HG02943 (cell line): ENCODE data around the gene PRSS33.

Experiments used
- ATAC-seq: cut with Tn5 transposase; IDR thresholded peaks from one replicate; pipeline ENCODE4 v1.9.1; 2021; ENCODE audit warnings: mild to moderate bottlenecking, low read depth, moderate library complexity; ENCODE audit not compliant: unreplicated experiment

PRSS33 gene

DNA sequence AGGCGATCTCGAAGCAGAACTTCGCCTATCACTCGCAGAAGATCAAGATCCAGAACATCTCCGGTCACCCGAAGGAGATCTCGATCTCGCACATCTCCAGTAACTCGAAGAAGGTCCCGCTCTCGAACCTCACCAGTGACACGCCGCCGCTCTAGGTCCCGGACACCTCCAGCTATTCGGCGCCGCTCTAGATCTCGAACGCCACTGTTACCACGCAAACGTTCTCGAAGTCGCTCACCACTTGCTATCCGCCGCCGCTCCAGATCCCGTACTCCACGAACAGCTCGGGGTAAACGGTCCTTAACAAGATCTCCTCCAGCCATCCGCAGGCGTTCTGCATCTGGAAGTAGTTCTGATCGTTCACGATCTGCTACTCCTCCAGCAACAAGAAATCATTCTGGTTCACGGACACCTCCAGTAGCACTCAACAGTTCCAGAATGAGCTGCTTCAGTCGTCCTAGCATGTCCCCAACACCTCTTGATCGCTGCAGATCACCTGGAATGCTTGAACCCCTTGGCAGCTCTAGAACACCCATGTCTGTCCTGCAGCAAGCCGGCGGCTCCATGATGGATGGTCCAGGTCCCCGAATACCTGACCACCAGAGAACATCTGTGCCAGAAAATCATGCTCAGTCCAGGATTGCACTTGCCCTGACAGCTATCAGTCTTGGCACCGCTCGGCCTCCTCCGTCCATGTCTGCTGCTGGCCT lies 20.8 kb downstream of the PRSS33 start:
- ATAC-seq = no peak

DNA sequence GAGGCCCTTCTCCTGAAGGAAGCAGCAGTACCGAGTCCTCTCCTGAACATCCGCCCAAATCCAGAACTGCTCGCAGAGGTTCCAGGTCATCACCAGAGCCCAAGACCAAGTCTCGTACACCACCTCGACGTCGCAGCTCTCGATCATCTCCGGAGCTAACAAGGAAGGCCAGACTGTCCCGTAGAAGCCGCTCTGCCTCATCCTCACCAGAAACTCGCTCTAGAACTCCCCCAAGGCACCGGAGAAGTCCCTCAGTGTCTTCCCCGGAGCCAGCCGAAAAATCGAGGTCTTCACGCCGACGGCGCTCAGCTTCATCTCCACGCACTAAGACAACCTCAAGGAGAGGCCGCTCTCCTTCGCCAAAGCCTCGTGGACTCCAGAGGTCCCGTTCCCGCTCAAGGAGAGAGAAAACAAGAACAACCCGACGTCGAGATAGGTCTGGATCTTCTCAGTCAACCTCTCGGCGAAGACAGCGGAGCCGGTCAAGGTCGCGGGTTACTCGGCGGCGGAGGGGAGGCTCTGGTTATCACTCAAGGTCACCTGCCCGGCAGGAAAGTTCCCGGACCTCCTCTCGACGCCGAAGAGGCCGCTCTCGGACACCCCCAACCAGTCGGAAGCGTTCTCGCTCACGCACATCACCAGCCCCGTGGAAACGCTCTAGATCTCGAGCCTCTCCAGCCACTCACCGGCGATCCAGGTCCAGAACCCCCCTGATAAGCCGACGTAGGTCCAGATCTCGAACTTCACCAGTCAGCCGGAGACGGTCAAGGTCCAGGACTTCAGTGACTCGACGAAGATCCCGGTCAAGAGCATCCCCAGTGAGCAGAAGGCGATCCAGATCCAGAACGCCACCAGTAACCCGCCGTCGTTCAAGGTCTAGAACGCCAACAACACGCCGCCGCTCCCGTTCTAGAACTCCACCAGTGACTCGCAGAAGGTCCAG lies 21.6 kb downstream of the PRSS33 start:
- ATAC-seq = no peak

DNA sequence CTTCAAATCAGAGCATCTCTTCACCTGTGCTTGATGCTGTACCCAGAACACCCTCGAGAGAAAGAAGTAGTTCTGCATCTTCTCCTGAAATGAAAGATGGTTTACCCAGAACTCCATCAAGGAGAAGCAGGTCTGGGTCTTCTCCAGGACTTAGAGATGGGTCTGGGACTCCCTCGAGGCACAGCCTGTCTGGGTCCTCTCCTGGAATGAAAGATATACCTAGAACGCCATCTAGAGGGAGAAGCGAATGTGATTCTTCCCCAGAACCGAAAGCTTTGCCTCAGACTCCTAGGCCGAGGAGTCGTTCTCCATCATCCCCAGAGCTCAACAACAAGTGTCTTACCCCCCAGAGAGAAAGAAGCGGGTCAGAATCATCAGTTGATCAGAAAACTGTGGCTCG lies 22.6 kb downstream of the PRSS33 start:
- no peak for ATAC-seq

DNA sequence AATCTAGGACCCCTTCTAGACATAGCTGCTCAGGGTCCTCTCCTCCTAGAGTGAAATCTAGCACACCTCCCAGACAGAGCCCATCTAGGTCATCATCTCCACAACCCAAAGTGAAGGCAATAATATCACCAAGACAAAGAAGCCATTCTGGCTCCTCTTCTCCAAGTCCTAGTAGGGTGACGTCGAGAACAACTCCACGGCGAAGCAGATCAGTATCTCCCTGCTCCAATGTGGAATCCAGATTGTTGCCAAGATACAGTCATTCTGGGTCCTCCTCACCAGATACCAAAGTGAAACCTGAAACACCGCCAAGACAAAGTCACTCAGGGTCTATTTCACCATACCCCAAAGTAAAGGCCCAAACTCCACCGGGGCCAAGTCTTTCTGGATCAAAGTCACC lies 24.2 kb downstream of the PRSS33 start:
- no peak for ATAC-seq

DNA sequence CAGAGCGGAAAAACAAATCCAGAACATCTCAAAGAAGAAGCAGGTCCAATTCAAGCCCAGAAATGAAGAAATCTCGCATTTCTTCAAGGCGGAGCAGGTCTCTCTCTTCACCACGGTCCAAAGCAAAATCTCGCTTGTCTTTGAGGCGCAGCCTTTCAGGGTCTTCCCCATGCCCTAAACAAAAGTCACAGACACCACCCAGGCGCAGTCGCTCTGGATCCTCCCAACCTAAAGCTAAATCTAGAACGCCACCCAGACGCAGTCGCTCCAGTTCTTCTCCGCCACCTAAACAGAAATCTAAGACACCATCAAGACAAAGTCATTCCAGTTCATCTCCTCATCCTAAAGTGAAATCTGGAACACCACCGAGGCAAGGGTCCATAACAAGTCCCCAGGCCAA lies 24.6 kb downstream of the PRSS33 start:
- ATAC-seq = no peak

DNA sequence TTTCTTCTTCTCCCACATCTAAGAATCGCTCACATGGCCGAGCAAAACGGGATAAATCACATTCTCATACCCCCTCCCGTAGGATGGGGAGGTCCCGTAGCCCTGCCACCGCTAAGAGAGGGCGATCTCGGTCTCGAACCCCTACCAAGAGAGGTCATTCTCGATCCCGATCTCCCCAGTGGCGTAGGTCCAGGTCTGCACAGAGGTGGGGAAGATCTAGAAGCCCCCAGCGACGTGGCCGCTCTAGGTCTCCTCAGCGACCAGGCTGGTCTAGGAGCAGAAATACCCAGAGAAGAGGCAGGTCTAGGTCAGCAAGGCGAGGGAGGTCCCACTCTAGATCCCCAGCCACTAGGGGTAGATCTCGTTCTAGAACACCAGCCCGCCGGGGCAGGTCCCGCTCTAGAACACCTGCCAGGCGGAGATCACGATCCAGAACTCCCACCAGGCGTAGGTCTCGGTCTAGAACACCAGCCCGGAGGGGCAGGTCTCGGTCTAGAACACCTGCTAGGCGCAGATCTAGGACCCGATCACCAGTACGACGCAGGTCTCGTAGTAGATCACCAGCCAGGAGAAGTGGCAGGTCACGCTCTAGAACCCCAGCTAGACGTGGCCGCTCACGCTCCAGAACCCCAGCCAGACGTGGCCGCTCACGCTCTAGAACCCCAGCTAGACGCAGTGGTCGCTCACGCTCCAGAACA lies 25.3 kb downstream of the PRSS33 start:
- no peak for ATAC-seq

DNA sequence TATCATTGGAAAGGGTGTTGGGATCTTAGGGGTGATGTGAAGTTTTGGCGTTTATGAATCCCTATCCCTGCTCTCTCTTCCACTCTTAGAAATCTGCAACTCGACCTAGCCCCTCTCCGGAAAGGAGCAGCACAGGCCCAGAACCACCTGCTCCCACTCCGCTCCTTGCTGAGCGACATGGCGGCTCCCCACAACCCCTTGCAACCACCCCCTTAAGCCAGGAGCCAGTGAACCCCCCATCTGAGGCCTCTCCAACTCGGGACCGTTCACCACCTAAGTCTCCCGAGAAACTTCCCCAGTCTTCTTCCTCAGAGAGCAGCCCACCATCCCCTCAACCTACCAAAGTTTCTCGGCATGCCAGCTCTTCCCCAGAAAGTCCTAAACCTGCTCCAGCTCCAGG lies 25.9 kb downstream of the PRSS33 start:
- no peak for ATAC-seq

DNA sequence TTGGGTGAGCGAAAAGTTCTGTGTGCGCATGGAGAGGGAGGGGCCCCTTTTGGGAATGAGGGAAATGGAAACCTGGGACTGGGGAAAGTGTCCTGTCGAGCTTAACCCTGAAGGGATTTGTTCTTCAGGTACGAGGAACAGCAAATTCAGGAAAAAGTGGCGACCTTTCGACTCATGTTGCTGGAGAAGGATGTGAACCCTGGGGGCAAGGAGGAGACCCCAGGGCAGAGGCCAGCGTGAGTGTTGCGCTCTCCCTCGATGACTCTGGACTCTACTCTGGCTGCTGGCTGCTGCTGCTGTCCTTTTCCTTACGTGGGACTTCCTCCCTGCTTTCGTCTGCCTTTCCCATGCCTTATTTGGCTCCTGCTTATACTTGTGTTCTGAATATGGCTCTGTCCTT lies 30.0 kb downstream of the PRSS33 start:
- ATAC-seq = no peak

DNA sequence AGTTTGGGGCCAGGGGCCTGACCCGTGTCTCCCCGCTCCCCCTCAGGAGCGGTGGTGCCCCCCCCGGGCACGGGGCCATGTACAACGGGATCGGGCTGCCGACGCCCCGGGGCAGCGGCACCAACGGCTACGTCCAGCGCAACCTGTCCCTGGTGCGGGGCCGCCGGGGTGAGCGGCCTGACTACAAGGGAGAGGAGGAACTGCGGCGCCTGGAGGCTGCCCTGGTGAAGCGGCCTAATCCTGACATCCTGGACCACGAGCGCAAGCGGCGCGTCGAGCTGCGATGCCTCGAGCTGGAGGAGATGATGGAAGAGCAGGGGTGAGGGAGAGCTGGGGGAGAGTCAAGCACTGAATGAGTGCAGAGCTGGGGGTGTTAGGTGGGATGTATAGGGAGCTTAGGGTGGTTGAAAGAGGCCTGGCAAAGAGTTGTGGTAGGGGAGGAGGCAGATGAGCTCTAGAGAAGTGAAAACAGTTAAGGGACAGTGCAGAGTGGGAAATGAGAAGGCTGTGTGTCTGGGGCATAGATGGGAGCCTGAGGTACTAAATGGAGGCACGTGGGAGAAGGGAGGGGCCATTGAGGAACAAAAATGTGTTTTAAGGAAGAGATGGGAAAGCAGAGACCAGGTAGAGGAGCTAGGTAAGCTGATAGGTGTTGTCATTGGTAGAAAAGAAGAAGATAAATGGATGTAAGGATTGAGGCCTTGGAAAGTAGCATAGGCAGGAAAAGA lies 30.9 kb downstream of the PRSS33 start:
- ATAC-seq = no peak

DNA sequence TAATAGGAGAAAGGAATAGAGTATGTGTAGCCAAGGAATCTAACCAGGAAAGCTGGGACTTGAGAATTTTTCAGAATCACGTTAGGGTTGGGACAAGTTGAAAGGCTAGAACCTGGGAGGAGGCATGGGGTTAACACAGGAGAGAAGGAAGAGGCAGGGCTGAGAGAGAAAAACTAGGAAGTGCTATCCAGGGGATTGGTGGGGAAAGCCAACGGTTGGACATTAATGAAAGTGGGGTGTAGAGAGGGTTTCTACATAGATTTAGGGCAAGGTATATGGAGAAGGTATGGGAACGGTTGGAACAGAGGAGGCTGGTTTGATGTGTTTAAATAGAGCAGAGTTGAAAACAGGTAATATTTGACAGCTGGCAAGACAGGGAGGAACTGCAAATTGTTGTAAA lies 32.2 kb downstream of the PRSS33 start:
- ATAC-seq = no peak

DNA sequence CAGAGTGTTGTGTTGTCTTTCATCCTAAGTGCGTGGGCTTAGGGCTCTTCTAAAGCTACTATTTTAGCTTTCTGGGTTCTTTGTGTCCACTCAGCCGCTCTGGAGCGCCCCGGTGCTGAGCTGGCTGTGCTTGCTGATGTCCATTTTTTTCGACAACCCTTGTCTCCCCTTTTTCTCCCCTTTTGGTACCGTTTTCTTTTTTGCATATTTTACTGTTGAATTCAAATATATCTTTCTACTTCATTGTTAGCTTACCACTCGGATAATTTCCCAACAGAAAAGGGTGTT lies 33.7 kb downstream of the PRSS33 start:
- no peak for ATAC-seq

DNA sequence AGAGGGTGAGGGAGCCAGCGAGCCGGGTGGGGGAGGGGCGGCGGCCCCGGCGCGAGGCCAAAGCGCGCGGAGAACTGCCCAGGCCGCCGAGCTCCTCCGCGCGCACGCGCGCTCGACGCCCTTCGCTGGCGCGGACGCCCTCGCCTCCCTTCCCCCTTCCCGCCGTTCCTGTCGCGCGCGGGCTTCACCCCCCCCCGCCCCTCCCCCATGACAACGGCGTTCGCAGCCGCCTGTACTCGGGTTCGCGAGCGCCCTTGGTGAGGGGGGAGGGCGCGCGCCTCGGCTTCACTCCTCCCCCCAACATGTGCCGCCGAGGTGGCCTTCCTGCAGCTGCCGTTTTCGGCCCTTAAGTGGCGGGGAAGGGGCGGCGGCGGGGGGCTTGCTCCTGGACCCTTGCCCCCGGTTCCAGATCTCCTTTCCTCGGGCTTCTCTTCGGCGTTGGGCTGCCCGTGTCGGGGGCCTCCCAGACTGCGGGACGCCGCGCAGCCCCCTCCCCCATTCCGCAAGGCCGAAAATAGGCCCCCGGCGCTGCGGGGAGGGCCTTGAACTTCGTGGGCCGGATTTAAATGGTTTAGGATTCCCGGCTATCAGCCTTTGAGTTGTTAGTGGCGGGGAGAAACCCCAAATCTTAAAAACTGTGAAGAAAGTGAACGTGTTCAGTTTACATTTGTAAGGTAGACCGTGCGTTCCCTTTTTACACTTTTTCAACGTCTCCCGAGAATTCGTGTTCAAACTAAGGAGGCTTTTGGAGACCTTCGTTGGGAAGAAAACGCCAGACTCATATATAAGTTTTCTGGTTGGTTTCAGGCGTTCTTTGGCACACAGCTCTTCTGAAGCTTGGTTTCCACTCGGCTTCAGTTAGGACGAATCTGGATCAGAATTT lies 34.3 kb downstream of the PRSS33 start:
- ATAC-seq = peak; percentile 32

DNA sequence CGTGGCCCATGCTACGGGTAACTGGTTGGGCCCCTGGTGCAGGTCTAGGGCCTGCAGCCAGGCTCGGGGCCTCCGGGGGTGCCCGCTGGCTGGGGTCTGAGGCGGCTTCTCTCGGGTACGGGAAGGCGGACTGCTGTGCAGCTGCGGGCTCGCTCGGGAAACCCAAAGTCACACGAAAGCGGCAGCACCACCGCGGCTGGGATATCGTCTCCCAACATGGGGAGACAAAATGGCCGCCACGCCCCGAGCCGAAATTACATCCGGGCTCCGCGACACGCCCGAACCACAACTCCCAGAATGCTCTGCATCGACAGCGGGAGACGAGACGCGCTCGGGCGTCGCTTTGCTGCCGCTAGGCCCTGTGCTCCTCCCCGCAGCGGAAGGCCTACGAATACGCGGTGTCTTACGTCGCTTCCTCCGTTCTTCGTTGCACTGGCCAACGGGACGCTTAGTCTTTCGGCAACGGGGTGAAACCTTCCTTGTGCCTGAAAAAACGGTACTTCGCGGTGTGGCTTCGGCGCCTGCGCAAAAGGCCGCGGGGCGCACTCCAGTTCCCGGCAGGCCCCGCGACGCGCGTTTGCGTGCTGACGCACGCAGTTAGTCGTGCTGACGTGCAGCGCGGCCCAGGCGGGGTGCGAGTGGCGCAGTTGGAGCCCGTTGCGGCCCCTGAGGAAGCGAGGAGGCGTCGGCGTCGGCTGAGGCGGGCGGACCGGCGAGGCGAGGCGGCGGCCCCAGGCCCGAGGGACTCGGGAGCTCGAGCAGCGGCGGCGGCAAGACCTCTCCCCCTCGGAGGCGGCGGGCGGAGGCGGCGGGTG lies 35.1 kb downstream of the PRSS33 start, which contains the start of gene SRRM2:
Gene SRRM2, plus strand, starts transcription at position 604 of the 815 bp plus-strand sequence. CDS start 3,727 bp downstream, outside the sequence.
- peak; percentile 75 for ATAC-seq

DNA sequence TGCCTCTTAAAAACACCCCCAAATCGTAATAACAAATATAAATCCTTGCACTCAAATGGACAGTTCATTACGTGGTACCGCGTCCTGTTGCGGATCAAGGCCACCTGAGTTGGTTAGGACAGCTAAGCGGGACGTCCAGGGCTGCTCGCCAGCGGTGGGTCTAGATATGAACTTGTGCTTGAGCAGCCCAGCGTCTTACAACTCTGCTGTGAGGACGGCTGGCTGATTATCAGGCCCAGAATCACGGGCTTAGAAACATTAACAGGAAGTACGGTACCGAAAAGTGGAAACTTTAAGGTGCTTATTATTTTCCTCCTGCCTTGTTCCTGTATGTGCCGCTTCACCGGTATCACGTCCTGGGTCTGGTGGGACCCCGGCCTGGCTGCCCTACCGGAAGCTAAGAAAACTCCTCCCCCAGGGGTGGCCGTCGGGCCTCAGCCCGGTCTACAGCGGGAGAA lies 35.8 kb downstream of the PRSS33 start:
- peak; percentile 36 for ATAC-seq

DNA sequence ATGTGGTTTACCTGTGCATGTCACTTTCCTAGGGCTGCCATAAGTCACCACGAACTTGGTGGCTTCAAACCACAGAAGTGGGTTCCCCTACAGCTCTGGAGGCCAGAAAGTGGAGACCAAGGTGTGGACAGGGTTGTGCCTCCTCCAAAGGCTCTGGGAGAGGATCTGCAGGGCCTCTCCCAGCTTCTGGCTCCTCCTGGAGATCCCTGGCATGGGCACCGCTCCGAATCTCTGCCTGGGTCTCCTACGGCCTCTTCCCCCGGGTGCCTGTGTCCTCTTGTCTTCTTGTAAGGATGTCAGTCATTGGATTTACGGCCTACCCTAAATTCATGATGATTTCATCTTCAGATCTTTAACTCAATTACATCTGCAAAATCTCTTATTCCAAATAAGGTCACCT lies 37.4 kb downstream of the PRSS33 start:
- no peak for ATAC-seq

DNA sequence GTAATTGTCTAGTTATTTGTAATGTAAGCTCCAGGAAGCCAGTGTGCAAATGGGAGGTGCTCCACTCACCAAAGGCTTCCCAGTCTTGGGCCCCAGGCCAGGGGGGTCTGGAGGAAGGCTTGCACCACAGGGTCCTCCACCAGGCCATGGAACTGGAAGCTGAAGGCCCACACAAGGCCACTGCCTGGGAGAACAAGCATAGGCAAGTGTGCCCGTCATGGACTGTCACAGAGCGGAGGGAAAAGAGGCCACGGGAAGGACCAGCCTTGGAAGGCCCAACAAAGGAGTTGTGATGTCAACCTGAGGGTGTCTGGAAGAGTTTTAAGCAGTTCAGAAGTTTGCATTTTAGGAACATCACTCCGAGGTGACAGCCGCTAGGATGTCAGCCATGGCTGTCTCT lies 37.9 kb downstream of the PRSS33 start:
- no peak for ATAC-seq

DNA sequence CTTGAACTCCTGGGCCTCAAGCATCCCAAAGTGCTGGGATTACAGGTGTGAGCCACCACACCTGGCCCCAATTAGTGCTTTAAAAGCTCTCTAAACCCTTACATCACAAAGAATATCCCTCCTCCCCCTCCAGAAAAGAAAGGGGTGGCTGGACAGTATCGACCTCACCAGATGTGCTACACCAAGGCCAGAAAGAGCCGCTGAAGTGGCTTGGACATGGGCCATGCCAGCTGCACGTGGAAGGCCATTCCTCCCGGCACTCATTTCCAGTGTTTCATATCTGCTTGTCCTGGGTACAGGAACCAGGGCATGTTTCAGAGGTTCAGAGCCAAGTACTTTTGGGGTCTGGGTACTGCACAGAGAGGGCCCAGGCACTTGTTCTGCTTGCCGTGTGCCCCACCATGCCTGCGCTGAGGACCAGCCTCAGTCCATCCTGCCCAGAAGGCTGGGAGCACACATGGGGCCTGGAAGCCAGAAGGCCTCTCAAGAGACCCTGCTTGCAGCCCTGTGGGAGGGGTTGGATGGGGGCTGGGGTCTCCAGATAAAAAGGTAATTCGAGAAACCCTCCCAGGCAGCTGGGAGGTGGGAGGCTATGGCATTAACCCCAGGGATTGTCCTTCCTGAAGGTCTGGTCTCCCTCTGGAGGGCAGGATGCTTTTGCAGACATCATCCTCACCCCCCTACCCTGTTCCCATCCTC lies 38.5 kb downstream of the PRSS33 start:
- ATAC-seq = no peak

DNA sequence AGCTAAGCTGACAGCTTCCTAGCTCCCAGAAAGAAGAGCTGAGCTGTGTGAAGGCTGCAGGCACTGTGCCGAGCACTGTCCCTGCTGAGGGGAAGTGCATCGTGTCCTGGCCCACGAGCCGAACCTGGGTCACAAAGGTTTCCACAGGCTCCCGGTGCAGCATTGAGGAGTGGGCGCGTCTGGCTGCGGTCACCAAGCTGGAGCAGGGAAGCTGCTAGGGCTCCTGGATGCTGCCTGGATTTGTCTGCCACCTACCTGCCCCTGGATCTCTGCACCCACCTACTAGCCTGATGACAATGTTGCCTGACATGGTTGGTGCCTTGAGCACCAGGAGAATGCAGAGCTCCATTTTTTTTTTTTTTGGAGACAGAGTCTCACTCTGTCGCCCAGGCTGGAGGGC lies 41.4 kb downstream of the PRSS33 start:
- no peak for ATAC-seq
